ENCODE measurements around the gene SFTPA2.
"Not testable (repeated sequence)": the region's sequence is repeated elsewhere in the genome, so short reads cannot be mapped to it uniquely, and the experiment has no call there.

- not testable (repeated sequence) for TF ChIP-seq PRDM10 (tag by site-specific recombination; IDR thresholded peaks at IDR 0.05); CTCF (tag by site-specific recombination; IDR thresholded peaks at IDR 0.05); ZNF121 (tag by site-specific recombination; IDR thresholded peaks at IDR 0.05); ZNF112 (tag by site-specific recombination; IDR thresholded peaks at IDR 0.05); KLF7 (tag by site-specific recombination; IDR thresholded peaks at IDR 0.05; ENCODE audit: borderline replicate concordance); ZNF423 (tag by site-specific recombination; IDR thresholded peaks at IDR 0.05); SP2 (tag by site-specific recombination; IDR thresholded peaks at IDR 0.05); KLF9 (tag by site-specific recombination; IDR thresholded peaks at IDR 0.05; ENCODE audit: low read depth); ZNF274 (IDR thresholded peaks at IDR 0.05; ENCODE audit: low read length); ZNF274 (tag by site-specific recombination; IDR thresholded peaks at IDR 0.05; ENCODE audit: borderline replicate concordance); SALL2 (tag by site-specific recombination; IDR thresholded peaks at IDR 0.05; ENCODE audit: borderline replicate concordance); REST (tag by site-specific recombination; IDR thresholded peaks at IDR 0.05); TSHZ1 (tag by site-specific recombination; IDR thresholded peaks at IDR 0.05; ENCODE audit: borderline replicate concordance); TRIM28 (IDR thresholded peaks at IDR 0.05; ENCODE audit: borderline replicate concordance, low read length)
Measured at GRCh38 chr10:79547128-79547527, 13.1 kb downstream of the SFTPA2 start.
